Amygdala (tissue), 56 donors: Measurements from ENCODE around the gene ELL2.

Experiments used
- DNase-seq, 56 donors: peaks; one replicate each; lab custom pipeline; 2025; lab: John Stamatoyannopoulos, UW

ELL2 gene

DNA sequence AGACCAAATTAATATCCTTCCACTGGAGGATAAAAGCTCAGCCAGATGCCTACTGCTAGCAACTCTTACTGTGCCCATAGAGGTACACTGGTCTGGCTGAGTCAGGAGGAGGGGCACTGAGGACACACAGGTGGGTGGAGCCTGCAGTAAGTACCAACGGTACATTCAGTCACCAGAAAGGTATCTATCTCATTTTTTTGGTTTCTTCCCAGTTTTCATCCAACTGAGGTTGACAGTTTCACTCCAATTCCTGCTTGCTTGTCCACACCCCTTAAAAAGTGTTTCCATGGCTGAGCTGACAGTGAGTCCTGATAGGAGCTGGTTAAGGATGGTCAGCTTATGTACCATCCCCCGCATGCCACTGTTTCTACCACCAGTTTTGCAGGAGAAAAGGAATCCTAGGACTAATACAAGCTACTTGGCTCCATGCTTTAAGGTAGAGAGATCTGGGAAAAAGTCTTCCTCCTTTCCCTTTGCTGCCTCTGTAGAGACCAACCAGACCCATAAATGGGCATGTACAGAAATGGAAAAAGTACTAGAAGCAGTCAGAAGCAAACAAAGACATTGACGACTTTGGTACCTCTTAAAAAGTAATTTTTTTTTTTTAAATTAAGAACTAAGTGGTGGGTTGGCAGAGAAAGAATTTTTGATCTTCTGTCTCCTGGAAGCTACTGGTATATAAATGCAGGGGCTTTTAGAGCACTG, 3.2 kb downstream of the ELL2 start:
- no peak for DNase-seq

DNA sequence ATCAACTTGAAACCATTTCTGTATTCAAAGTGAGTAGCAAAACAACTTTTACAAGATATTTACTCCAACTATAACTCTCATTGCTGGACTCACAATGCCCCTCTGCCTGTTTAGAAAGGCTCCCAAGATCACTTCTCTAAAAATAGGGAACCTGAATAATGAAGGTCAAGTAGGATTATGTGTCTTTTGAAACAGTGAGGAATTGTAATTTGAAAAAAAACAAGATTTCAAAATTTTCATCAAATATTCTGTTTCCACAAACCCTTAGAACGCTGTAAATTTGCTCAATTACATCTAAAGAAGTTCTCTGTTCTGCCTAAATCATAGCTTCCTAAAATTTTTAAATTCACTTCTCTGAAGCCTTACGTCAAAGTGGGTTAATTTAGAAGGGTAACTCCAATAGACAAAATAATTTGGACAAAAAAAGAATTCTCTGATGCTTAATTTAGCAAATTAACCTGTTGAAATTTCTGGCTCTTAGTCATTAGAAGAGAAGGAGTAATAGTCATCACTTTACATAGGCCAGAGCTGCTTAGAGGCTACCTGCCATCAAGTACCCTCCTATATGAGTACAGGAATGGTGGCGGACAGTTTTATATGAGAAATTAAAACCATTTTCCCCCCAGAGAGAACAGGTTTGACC, 4.0 kb downstream of the ELL2 start:
- no peak for DNase-seq

DNA sequence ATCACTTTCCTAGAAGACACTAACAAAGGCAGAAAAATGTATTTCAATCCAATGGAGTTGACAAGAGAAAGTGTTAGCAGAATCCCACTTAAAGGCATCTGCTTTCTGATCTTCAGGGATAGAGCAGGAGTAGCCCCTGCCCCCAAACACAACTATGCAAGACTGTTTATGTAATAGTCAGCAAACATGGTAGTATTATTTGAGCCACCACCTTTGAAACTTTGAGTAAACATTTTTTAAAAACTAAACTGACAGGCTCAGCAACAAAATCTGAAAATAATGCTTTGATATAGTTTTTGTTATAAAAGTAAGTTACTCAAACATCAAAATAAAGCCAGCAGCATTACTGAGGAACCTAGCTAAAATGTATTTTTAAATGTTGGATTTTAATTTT, 4.8 kb downstream of the ELL2 start:
- DNase-seq: no peak

DNA sequence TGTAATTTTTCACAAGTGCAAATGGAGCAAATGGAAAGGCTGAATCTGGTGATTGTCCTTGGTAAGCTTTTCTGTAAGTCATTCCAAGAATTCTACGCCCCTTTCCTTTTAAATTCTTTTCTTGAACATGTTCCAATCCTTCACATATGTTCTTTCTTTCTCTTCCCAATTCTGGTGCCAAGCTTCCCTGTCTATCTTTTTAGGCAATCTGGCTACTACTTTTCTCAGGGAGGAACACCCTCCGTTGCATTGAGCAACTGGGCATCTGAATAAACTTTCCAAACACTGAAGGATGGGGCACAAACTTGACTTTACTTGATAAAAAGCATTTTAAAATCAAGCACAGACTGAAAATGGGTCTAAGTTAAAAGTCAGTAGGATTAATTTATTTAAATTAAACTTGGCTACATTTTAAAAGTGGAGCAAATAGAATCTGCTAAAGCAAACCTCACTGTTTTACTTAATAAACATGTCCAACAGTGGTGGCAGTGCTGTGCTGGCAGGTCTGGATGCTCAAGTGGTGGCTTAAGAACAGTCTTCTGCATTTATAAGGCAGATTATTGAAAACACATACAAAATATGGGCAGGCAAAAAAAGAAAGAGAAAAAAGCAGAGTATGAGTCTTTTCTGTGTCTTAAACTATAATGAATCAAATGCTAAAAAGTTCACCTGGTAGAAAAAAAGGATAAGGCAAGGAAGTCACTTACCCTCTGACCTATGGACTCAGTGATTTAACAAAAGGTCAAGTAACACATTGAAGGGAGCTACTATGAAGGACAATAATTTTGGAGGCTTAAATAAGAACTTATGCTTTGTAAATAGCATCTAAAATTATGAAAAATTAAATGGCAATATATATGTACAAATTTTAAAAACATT, 5.4 kb downstream of the ELL2 start:
- peak in 1 of 56 donors; percentile 4 for DNase-seq

DNA sequence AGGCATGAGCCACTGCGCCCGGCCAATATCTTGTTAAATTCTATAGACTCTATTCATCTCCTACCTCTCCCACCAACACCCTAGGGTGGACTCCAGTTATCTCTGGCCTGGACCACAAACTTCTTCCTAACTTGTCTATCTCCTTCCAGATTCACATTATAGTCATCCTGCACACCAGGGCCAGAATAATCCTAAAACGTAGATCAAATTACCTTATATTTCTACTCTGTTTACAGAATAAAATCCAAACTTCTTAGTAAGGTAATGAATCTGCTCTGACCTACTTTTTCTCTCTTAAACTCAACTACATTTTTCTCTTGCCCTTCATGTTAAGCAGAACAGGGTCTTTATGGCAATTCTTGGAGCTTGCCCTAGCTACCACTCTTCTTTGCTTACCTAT, 6.9 kb downstream of the ELL2 start:
- DNase-seq: no peak

DNA sequence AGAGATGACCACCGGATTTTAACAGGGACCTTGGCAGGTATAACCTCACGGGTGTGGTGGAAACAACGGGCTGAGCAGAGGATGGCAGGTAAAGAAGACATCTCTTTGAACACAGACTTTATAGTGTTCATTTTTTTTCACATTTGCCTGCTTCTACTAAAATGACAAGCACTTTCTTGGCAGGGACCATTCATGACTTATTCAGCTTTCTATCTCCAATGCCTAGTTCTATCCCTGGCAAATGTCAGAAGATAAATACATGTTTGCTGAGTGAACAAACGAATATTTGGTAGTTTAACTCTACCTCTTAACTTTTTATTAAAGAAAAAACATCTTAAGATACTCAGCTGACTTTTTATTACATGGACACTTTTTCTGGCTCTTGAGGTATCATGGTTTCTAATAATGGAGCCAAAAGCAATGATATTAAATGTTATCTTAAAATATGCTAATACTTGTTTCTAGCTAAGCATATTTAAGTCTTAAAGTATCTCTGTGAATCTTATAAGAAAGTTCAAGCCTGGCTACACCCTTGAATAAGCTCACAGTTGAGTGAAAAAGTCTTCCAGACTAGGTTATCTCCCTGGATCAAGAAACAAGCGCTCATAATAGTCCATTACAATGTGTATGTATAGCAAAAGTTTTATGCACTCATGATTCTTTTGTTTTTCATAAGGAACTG, 8.5 kb downstream of the ELL2 start:
- no peak for DNase-seq

DNA sequence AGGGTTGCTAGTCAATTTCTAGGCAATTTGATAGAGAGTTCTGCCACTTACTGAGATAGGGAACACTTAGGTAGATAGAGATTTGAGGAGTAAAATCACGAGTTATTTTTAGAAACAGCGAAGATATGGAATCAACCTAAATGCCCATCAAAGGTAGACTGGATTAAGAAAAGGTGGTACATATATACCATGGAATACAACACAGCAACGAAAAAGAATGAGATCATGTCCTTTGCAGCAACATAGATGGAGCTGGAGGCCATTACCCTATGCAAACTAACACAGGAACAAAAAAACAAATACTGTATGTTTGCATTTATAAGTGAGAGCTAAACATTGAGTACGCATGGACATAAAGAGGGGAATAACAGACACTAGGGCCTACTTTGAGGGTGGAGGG, 9.7 kb downstream of the ELL2 start:
- no peak for DNase-seq

DNA sequence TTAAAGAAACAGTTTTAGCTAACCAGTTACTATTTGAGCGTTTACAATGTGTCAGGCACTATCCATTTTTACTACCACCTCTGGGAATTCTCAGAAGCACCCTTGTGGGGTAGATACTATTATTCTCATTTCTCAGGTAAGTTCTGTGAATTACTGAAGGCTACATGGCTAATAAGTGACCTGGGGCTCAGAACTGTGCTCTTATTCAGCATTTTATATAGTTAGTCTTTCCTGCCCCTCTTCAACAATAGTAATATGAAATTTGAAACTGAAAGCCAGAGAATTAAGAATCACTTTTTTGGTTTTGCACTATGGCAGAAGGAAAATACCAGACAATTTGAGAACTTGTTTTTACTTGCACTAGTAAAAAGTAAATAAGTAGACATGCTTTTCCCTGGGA, 11.8 kb downstream of the ELL2 start:
- no peak for DNase-seq

DNA sequence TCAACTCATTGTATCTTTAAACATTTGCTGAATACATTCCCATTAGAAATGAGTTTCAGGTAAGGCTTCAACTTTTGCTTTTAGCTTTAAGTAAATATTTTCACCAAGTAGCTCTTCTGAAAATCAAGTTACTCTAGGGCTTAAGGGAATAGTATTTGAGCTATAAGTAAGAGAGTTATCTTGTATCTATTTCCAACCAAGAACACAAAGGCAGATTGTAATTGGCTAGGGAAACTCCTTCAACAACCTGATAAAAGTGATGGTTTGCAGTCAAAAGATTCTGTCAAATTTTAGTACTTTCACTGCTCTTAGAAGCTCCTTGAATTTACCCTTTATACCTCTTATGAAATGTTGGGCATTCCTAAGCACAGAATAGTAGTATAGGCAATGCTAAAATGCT, 13.0 kb downstream of the ELL2 start:
- DNase-seq: no peak

DNA sequence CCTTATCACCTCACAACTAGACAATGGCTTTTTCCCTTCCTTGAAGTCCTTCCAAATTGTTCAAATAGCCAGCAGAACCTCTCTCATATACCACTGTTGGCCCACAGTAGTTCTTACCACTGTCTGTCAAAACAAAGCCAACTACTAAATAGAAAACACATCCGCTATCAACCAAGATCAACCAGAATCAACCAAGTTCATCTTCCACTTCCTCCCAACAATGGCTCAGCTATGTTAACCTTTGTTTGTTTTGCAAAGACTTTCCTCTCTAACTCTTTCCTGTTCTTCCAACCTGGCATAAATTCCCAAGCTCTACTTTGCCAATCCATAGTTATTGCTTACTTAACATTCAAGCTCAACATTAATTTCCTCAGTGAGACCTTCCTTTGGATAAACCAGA, 15.2 kb downstream of the ELL2 start:
- DNase-seq: no peak

DNA sequence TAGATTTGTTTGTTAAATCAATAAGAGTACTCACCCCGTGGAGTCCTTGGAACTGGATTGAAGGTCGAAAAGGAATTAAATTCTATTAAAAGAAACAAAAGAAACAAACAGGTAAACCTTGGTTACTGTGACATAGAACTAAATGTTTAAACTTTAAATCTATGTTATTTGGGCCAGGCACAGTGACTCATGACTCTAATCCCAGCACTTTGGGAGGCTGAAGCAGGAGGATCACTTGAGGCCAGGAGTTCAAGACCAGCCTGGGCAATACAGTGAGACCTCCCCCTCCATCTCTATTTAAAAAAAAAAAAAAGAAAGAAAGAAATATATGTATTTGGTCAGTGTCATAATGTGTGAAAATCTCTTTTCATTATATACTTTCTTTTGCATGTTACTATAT, 18.7 kb downstream of the ELL2 start:
- no peak for DNase-seq

DNA sequence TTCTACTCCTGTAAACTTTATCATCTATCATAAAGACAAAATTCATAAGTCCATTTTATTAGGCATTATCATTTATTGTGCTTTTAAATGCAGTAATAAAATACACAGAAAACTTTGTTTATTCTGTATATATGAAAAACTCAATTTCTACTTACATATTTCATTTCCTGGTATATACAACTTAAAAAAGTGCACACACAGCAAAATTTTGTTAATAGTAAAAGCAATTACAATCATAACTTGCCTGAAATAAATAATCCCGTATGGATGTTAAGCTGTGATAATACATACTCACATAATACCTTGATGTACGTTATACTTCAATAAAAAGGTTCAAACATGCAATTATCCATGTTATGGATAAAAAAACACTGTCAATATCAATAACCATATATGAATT, 19.2 kb downstream of the ELL2 start:
- no peak for DNase-seq

DNA sequence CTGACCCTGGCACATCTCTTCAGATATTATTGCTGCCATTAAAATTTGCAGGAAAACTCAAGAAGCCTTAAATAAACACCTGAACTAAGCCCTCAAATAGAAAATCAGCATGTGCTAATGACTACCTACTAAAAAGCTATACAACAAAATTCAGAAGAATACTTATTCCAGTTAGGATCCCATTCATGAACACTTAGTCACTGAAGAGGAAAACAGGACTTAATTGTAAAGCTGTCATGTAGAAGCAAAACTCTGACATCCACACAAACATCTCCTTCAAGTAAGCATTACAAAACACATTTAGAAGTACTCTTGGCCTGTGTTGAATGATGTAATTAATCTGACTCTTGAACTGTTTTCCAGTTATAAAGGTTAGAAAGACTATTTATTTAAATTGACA, 19.9 kb downstream of the ELL2 start:
- DNase-seq: no peak

DNA sequence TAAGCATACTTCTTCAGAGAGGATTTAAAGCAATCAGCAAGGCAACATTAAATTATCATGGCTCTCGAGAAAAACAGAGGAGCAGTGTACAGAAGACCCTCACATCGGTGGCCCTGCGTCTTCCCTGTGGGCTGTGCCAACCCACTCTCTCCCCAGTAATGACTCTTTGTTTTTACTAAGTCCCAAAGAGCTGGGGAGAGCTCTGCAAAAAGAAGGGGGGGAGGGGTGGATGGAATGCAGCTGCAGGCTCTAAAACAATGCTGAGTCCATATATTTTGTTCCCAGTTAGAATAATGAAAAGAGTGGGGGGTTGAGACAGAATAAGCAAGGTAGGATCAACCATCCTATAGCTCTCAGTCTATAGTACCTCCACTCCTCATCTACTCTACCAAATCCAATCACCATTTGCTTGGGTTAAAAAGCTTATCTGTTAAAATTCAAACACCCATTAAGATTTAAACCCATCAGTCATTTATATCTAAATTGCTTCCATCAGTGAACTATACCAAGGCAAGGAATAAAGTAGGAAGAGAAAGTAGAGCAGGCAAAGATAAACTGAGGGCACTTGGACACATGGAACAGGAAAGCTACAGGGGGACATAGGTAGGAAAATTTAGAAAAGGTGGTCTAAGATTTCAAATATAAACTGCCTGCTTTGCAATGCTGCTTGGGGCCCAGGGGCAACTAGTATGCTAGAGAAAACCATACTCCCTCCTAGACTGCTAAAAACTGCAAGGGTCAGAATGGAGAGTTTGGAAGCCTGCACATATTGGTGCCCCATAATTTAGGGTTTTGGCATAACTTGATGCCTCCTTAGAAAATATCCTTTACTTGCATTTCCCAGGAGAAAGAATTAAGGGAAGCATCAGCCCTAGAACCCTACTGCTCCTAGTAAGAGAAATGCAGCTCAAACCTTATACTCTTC, 20.6 kb downstream of the ELL2 start:
- DNase-seq: peak in 46 of 56 donors; percentile 6 to 84 (median 40)

DNA sequence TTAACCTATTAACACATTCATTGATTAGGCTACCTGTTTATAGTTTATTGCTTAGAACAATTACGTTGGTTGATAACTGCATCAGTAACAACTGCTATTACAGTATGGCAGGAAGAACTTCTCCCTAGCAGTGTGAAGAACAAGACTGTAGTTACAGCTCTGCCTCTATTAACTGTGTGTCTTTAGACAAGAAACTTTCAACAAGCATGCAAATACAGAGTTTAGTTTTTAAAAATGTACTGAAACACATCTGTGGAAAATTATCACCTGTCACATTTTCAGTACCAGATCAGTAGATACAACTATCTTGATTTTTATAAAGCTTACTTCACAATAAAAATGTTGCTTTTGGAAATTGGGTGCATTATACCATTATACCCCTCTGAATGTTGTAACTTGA, 22.2 kb downstream of the ELL2 start:
- DNase-seq: no peak

DNA sequence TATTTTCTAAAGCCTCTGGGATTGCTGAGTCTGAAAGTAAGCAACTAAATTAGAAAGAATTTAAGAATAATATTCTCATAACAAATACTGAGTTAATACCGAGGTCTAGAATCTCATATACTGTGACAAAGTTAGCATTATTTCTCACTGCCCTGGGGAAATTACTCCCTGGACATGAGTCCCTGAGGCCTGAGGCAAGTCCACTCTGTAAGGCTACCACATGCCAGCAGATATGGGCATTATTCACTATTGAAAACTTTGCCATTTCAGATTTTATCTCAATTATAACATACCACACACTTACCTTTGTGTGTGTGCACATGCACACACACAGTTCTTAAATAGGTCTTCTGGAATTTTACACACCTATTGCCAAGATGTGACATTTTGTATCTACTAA, 22.9 kb downstream of the ELL2 start:
- DNase-seq: no peak

DNA sequence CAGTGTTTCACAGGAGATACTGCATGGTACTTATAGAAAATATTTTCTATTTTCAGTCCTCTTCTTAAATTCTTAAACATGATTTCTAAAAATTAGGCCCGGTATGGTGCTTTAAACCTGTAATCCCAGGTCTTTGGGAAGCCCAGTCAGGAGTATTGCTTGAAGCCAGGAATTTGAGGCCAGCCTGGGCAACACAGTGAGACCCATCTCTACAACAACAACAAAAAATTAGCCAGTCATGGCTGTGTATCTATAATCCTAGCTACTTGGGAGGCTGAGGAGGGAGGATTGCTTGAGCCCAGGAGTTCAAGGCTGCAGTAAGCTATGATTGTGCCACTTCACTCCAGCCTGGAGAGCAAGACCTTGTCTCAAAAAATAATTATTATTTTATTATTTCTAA, 23.3 kb downstream of the ELL2 start:
- DNase-seq: no peak

DNA sequence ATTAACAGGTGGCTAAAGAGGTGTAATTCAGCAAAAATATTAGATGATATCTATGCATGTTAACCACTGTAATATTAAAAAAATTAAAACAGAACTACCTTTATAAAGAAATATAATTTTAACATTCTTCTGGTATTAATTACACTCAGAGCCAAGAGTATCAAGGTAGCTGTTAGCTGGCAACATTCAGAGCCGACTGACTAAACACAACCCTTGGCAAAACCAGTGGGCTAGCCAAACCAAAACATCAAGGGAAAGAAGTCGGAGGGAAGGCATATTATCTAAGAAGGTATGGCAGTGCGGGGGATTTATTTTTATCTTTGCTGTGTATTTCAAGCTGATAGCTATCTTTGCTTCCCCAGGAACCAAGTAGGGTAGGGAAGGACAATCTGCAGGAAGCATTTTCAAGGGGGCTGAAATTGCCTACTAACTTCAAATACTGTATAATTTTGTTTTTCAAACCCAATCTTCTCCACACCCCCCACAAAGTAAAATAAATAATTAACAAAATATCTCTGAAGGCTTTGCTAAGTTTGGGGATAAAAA, 24.0 kb downstream of the ELL2 start:
- no peak for DNase-seq

DNA sequence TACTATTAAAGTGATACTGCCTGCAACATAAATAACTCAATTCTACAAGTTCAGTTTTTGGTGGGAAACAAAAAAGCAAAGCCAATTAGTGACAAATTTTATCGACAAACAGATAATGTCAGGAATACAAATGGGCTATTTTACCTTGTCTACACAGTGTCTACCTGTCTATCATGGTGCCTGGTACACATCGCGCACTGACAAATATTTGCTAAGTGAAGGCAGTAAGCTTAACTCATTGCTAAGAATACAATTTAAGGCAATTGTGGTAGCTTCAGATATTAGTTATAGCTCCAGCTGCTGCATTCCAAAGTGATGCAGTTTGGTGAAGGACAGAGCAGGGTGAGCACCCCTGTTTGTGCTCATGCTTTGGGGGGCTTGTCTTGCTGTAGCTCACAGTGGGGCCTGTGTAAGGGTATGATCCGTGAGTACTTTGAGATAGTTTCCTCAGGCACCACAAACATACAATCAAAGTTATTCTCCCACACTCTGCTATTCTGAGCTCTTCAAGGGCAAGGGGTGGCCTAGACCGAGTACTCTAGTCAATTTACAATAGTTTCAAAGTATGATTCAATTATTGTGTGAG, 24.7 kb downstream of the ELL2 start:
- no peak for DNase-seq
